ENCODE data around the gene DCAF17. TPM values are rescaled to one million over a fixed set of nuclear protein-coding genes. Genes with fewer than 3 reads are reported as not detected.

Gene DCAF17
- total and polyA plus RNA-seq, 10 donors, result 3.0 to 36.5 (median 19.1) TPM

DNA sequence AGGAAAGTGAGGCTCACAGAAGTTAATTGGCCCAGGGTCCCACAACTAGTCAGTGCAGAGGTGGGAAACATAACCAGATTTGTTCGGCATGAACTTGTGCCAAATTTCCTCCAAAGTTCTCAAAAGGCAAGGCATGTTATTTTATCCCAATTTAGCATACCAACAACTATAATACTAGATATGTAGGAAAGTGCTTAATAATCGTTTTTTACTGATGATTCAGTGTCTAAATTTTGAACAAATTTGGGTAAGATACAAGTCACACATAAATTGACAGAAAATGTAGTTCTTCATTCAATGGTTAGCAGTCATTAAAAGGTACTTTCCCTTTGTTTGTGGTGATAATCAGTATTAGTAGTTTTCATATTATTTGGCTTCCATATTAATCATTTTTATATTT, 49.8 kb downstream of the DCAF17 start:
- H3K4me1 ChIP-seq, result peaks cover 0 to 8% (median 0%) of the 10 kb centered on the region in 6 donors
- H3K27ac ChIP-seq, result no peak overlapping the region
- peaks cover 0 to 7% (median 1%) of the 10 kb centered on the region in 8 donors for H3K9me3 ChIP-seq
- H3K4me3 ChIP-seq, result no peak overlapping the region
- intact Hi-C loops (cut with DNase I; ENCODE audit: low total_unique reads), result no loop called here
- 74 to 93% (median 83%) methylated on average over 2 of the region's 2 CpGs for WGBS, 5 donors
- no peak for TF ChIP-seq POLR2AphosphoS5 (IDR thresholded peaks at IDR 0.05)
- TF ChIP-seq, protein P1, sequence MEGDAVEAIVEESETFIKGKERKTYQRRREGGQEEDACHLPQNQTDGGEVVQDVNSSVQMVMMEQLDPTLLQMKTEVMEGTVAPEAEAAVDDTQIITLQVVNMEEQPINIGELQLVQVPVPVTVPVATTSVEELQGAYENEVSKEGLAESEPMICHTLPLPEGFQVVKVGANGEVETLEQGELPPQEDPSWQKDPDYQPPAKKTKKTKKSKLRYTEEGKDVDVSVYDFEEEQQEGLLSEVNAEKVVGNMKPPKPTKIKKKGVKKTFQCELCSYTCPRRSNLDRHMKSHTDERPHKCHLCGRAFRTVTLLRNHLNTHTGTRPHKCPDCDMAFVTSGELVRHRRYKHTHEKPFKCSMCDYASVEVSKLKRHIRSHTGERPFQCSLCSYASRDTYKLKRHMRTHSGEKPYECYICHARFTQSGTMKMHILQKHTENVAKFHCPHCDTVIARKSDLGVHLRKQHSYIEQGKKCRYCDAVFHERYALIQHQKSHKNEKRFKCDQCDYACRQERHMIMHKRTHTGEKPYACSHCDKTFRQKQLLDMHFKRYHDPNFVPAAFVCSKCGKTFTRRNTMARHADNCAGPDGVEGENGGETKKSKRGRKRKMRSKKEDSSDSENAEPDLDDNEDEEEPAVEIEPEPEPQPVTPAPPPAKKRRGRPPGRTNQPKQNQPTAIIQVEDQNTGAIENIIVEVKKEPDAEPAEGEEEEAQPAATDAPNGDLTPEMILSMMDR (IDR thresholded peaks at IDR 0.05 in 8 of 11, conservative IDR thresholded peaks at IDR 0.05 in 3 of 11), result no peak
- no peak for TF ChIP-seq POLR2A (IDR thresholded peaks at IDR 0.05)
- peaks cover 0 to 70% (median 7%) of the 10 kb centered on the region in 6 donors for H3K36me3 ChIP-seq
- no peaks in the 10 kb centered on the region for H3K27me3 ChIP-seq (replicated peaks in 1 of 7)
- DNase-seq, result no peak

DNA sequence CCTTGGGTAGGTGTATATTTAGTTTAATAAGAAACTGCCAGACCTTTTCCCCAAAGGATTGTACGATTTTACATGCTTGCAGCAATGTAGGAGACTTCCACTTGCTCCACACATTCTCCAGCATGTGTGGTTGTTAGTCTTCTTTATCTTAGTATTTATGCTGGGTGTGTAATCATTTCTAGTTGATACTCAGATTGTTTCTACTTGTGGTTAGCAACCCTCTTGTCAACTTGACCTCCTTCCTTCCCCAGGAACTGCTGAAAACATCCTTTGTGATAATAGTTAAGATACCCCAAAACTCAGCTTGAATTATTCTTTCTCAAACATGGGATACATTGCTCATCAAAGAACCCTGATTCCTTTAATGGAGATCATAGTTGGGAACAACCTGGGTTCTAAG, 51.1 kb downstream of the DCAF17 start:
- Histone ChIP-seq H3K27ac (no peak overlapping the region), H3K27me3 (replicated peaks in 1 of 7) (no peaks in the 10 kb centered on the region), H3K4me3 (no peak overlapping the region), H3K9me3 (peaks cover 0 to 16% (median 7%) of the 10 kb centered on the region in 8 donors), H3K36me3 (peaks cover 0 to 57% (median 5%) of the 10 kb centered on the region in 6 donors), H3K4me1 (peaks cover 0 to 8% (median 0%) of the 10 kb centered on the region in 6 donors)
- no peak for DNase-seq
- WGBS, 5 donors, result 71 to 88% (median 84%) methylated on average over 1 of the region's 1 CpG
- intact Hi-C loops (cut with DNase I; ENCODE audit: low total_unique reads), result no loop called here
- no peak for TF ChIP-seq POLR2AphosphoS5 (IDR thresholded peaks at IDR 0.05)
- TF ChIP-seq, protein P1 (IDR thresholded peaks at IDR 0.05 in 8 of 11, conservative IDR thresholded peaks at IDR 0.05 in 3 of 11), result no peak
- no peak for TF ChIP-seq POLR2A (IDR thresholded peaks at IDR 0.05)

DNA sequence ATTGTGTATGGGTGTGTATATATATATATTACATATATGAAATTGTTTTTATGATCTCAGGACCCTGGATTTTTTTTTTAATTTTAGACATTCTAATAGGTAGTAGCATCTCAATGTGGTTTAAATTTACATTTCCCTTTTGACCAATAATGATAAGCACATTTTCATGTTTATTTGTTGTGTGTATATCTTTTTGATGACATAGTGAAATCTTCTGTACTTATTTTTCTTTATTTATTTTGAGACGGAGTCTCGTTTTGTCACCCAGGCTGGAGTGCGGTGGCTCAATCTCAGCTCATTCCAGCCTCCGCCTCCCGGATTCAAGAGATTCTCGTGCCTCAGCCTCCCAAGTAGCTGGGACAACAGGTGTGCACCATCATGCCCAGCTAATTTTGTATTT, 53.2 kb downstream of the DCAF17 start:
- peaks cover 0 to 38% (median 0%) of the 10 kb centered on the region in 6 donors for H3K36me3 ChIP-seq
- no peak overlapping the region for H3K27ac ChIP-seq
- no peaks in the 10 kb centered on the region for H3K27me3 ChIP-seq (replicated peaks in 1 of 7)
- WGBS, 5 donors, result 94 to 100% (median 96%) methylated on average over 6 of the region's 6 CpGs
- TF ChIP-seq POLR2A (IDR thresholded peaks at IDR 0.05) (no peak), POLR2AphosphoS5 (IDR thresholded peaks at IDR 0.05) (no peak)
- TF ChIP-seq, protein P1 (IDR thresholded peaks at IDR 0.05 in 8 of 11, conservative IDR thresholded peaks at IDR 0.05 in 3 of 11), result no peak
- H3K4me3 ChIP-seq, result no peak overlapping the region
- intact Hi-C loops (cut with DNase I; ENCODE audit: low total_unique reads), result no loop called here
- no peak for DNase-seq
- peaks cover 0 to under 1% (median 0%) of the 10 kb centered on the region in 6 donors for H3K4me1 ChIP-seq
- peaks cover 0 to 16% (median 7%) of the 10 kb centered on the region in 8 donors for H3K9me3 ChIP-seq

DNA sequence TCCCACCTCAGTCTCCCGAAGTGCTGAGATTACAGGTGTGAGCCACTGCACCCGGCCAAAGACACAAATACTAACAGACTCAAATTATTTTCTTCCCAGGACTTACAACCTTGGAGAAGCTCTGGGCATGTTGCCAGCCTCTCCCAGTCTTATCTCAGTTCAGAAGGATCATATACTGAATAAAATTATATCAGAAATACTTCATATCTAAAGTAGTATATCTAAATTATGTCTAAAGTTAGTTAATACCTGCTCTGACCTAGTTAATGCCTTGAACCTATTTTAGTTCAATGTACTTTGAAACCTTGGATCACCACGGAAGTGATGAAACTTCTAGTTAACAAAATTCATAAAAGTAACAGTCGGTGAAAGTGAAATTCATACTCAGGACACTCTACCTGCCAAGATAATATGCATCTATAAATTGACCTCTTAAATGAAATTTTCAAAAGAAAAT, 53.8 kb downstream of the DCAF17 start:
- H3K27ac ChIP-seq, result no peak overlapping the region
- WGBS, 5 donors, result 92 to 94% (median 92%) methylated on average over 4 of the region's 4 CpGs
- no peak overlapping the region for H3K4me3 ChIP-seq
- peaks cover 0 to 16% (median 7%) of the 10 kb centered on the region in 8 donors for H3K9me3 ChIP-seq
- intact Hi-C loops (cut with DNase I; ENCODE audit: low total_unique reads), result no loop called here
- no peak for DNase-seq
- TF ChIP-seq, protein P1 (IDR thresholded peaks at IDR 0.05 in 8 of 11, conservative IDR thresholded peaks at IDR 0.05 in 3 of 11), result no peak
- TF ChIP-seq POLR2A (IDR thresholded peaks at IDR 0.05) (no peak), POLR2AphosphoS5 (IDR thresholded peaks at IDR 0.05) (no peak)
- peaks cover 0 to 32% (median 0%) of the 10 kb centered on the region in 6 donors for H3K36me3 ChIP-seq
- H3K4me1 ChIP-seq, result no peaks in the 10 kb centered on the region
- H3K27me3 ChIP-seq (replicated peaks in 1 of 7), result no peaks in the 10 kb centered on the region

Measured in spleen (tissue), 11 donors.